ENCODE data around the gene ZC2HC1C. TPM values are rescaled to one million over a fixed set of nuclear protein-coding genes. Genes with fewer than 3 reads are reported as not detected.

ZC2HC1C gene
- total RNA-seq, 2 donors from 2014 or later, result 3.2 to 4.6 TPM

- H3K36me3 ChIP-seq, result peaks cover 20% of the 10 kb centered on the region
- H3K4me1 ChIP-seq, result no peaks in the 10 kb centered on the region
- no peak for DNase-seq
- no peaks in the 10 kb centered on the region for H3K27me3 ChIP-seq
- no peak overlapping the region for H3K27ac ChIP-seq
- TF ChIP-seq, protein P1, sequence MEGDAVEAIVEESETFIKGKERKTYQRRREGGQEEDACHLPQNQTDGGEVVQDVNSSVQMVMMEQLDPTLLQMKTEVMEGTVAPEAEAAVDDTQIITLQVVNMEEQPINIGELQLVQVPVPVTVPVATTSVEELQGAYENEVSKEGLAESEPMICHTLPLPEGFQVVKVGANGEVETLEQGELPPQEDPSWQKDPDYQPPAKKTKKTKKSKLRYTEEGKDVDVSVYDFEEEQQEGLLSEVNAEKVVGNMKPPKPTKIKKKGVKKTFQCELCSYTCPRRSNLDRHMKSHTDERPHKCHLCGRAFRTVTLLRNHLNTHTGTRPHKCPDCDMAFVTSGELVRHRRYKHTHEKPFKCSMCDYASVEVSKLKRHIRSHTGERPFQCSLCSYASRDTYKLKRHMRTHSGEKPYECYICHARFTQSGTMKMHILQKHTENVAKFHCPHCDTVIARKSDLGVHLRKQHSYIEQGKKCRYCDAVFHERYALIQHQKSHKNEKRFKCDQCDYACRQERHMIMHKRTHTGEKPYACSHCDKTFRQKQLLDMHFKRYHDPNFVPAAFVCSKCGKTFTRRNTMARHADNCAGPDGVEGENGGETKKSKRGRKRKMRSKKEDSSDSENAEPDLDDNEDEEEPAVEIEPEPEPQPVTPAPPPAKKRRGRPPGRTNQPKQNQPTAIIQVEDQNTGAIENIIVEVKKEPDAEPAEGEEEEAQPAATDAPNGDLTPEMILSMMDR (IDR thresholded peaks at IDR 0.05), result no peak
- H3K4me3 ChIP-seq, result no peak overlapping the region
- no peaks in the 10 kb centered on the region for H3K9me3 ChIP-seq
- intact Hi-C loops (cut with DNase I), result no loop called here
- H3K9ac ChIP-seq (ENCODE audit: low read depth in 2 of 2, low read length in 2 of 2), result no peak overlapping the region
Measured at GRCh38 chr14:75090353-75090752, 20.9 kb downstream of the ZC2HC1C start.

GRCh38 chr14:75091251-75091650, 21.8 kb downstream of the ZC2HC1C start:
- Histone ChIP-seq H3K36me3 (peaks cover 20% of the 10 kb centered on the region), H3K4me1 (no peaks in the 10 kb centered on the region), H3K27me3 (no peaks in the 10 kb centered on the region), H3K27ac (no peak overlapping the region), H3K9ac (ENCODE audit: low read depth in 2 of 2, low read length in 2 of 2) (no peak overlapping the region), H3K4me3 (no peak overlapping the region), H3K9me3 (no peaks in the 10 kb centered on the region)
- intact Hi-C loops (cut with DNase I), result no loop called here
- DNase-seq, result no peak
- TF ChIP-seq, protein P1 (IDR thresholded peaks at IDR 0.05), result no peak

DNA sequence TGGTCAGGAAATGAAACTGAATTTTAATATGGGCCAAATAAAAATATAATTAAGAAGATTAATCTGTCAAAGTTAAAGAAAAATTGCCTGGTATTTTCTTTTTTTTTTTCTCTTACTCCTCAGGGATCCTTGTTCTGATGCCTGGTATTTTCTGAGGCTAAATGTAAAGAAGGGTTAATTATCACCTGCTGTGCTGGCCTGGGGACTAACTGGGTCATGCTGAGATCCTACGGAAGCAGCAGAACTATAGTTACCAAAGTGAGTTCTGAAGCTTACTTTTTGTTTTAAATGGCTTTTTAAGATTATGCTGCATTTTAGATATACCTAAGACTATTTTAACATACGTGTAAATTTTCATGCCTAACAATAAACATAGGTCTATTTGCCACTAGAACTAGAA, 23.3 kb downstream of the ZC2HC1C start:
- H3K27me3 ChIP-seq, result no peaks in the 10 kb centered on the region
- intact Hi-C loops (cut with DNase I), result no loop called here

DNA sequence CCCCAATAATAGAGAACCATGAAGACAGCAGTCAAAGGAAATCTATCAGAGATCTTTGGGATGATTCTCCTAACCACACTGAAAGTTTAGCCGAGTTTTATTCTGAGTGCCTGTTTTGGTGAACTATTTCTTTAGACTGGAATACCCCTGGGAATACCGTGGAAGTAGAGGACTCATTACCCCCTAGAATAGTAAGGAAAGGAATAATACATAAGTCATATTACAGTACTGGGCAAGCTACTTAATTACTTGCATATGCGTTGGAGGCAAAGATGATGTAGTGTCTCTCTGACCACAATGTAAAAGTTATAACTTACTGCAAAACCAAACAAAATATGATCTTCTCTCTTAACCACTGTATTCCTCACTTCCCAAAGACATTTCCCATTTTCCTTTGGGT, 25.5 kb downstream of the ZC2HC1C start:
- Histone ChIP-seq H3K36me3 (peaks cover 9% of the 10 kb centered on the region), H3K4me3 (no peak overlapping the region), H3K9me3 (no peaks in the 10 kb centered on the region), H3K9ac (ENCODE audit: low read depth in 2 of 2, low read length in 2 of 2) (no peak overlapping the region), H3K27me3 (no peaks in the 10 kb centered on the region), H3K4me1 (no peaks in the 10 kb centered on the region), H3K27ac (no peak overlapping the region)
- TF ChIP-seq, protein P1 (IDR thresholded peaks at IDR 0.05), result no peak
- DNase-seq, result no peak
- intact Hi-C loops (cut with DNase I), result no loop called here

More for the DNA sequence above, 23.3 kb downstream of the ZC2HC1C start:
- H3K9me3 ChIP-seq, result no peaks in the 10 kb centered on the region
- no peak for DNase-seq
- no peak overlapping the region for H3K27ac ChIP-seq
- no peak overlapping the region for H3K9ac ChIP-seq (ENCODE audit: low read depth in 2 of 2, low read length in 2 of 2)
- peaks cover 13% of the 10 kb centered on the region for H3K36me3 ChIP-seq
- H3K4me3 ChIP-seq, result no peak overlapping the region
- TF ChIP-seq, protein P1 (IDR thresholded peaks at IDR 0.05), result no peak
- no peaks in the 10 kb centered on the region for H3K4me1 ChIP-seq

GRCh38 chr14:75095690-75096089, 26.2 kb downstream of the ZC2HC1C start:
- TF ChIP-seq, protein P1 (IDR thresholded peaks at IDR 0.05), result no peak
- no peak for DNase-seq
- intact Hi-C loops (cut with DNase I), result no loop called here

More at GRCh38 chr14:75095690-75096089, 26.2 kb downstream of the ZC2HC1C start:
- H3K9ac ChIP-seq (ENCODE audit: low read depth in 2 of 2, low read length in 2 of 2), result no peak overlapping the region
- H3K27ac ChIP-seq, result no peak overlapping the region
- H3K9me3 ChIP-seq, result no peaks in the 10 kb centered on the region
- no peaks in the 10 kb centered on the region for H3K27me3 ChIP-seq
- H3K36me3 ChIP-seq, result peaks cover 9% of the 10 kb centered on the region
- H3K4me1 ChIP-seq, result no peaks in the 10 kb centered on the region
- H3K4me3 ChIP-seq, result no peak overlapping the region

Measured in colonic mucosa (tissue), 4 donors.